WTC11 (cell line): ENCODE data around the gene TMPRSS13. TPM values are rescaled to one million over a fixed set of nuclear protein-coding genes. Genes with fewer than 3 reads are reported as not detected.

Experiments used
- ATAC-seq: fragments of 200-7000 bp; cut with Tn5 transposase; 2 replicates; pipeline ENCODE4 v1.10.0; 2021; ENCODE audit warnings: mild to moderate bottlenecking, moderate library complexity
- CTCF ChIA-PET: fragments of 300-600 bp; sonication (Branson Sonifier 250); formaldehyde crosslinking; loops from one replicate; lab custom pipeline; 2021; ENCODE audit warnings: antibody characterized with exemption; lab: Charles Lee
- POLR2A ChIA-PET: fragments of 350-600 bp; sonication (Branson Sonifier 250); formaldehyde crosslinking; loops from one replicate; lab custom pipeline; 2021; ENCODE audit warnings: antibody characterized with exemption; lab: Charles Lee
- DNase-seq: peaks from one replicate; pipeline ENCODE4 v3.0.0; 2021; ENCODE audit warnings: low spot score
- H3K27ac Mint-ChIP-seq: 2 replicates; pipeline ENCODE4 v1.8.0; 2021; ENCODE audit warnings: mixed read lengths
- H3K27me3 Mint-ChIP-seq: 2 replicates; pipeline ENCODE4 v1.8.0; 2021; ENCODE audit warnings: low read depth, mild to moderate bottlenecking, moderate library complexity, mixed read lengths
- H3K36me3 Mint-ChIP-seq: 2 replicates; pipeline ENCODE4 v1.8.0; 2021; ENCODE audit warnings: mixed read lengths
- H3K4me1 Mint-ChIP-seq: 2 replicates; pipeline ENCODE4 v1.8.0; 2022; ENCODE audit warnings: mixed read lengths
- H3K4me3 Mint-ChIP-seq: 2 replicates; pipeline ENCODE4 v1.8.0; 2021; ENCODE audit warnings: mild to moderate bottlenecking, moderate library complexity, mixed read lengths
- H3K9me3 Mint-ChIP-seq: 2 replicates; pipeline ENCODE4 v1.8.0; 2021; ENCODE audit warnings: mixed read lengths
- ARID4B ChIP-seq: sonication (generic); formaldehyde crosslinking; IDR thresholded peaks from 2 replicates; pipeline ENCODE4 v1.8.0; 2023; ENCODE audit warnings: missing genetic modification reagents, mild to moderate bottlenecking, borderline replicate concordance
- ATF1 ChIP-seq: sonication (generic); formaldehyde crosslinking; IDR thresholded peaks from 2 replicates; pipeline ENCODE4 v1.8.1; 2023; ENCODE audit warnings: mild to moderate bottlenecking, moderate library complexity, missing genetic modification reagents
- E2F1 ChIP-seq: sonication (generic); formaldehyde crosslinking; IDR thresholded peaks from 2 replicates; pipeline ENCODE4 v1.8.0; 2022; ENCODE audit warnings: mild to moderate bottlenecking, missing genetic modification reagents
- HMGXB4 ChIP-seq: sonication (generic); formaldehyde crosslinking; IDR thresholded peaks from 2 replicates; pipeline ENCODE4 v1.8.1; 2023; ENCODE audit warnings: mild to moderate bottlenecking, moderate library complexity, missing genetic modification reagents
- JUN ChIP-seq: sonication (generic); formaldehyde crosslinking; IDR thresholded peaks from 2 replicates; pipeline ENCODE4 v1.8.0; 2023; ENCODE audit warnings: mild to moderate bottlenecking, missing genetic modification reagents
- MAX ChIP-seq: sonication (generic); formaldehyde crosslinking; IDR thresholded peaks from 2 replicates; pipeline ENCODE4 v1.8.0; 2022; ENCODE audit warnings: mild to moderate bottlenecking, missing genetic modification reagents
- PRRX2 ChIP-seq: fragments of 250-450 bp; sonication (Bioruptor Pico); IDR thresholded peaks from 2 replicates; pipeline ENCODE4 v1.8.0; 2021; ENCODE audit warnings: mild to moderate bottlenecking
- ZNF232 ChIP-seq: sonication (generic); formaldehyde crosslinking; IDR thresholded peaks from 2 replicates; pipeline ENCODE4 v1.8.0; 2022; ENCODE audit warnings: mild to moderate bottlenecking, missing genetic modification reagents
- ZNF423 ChIP-seq: fragments of 250-450 bp; sonication (Bioruptor Pico); IDR thresholded peaks from 2 replicates; pipeline ENCODE4 v2.1.2; 2022; ENCODE audit warnings: mild to moderate bottlenecking, moderate library complexity
- total RNA-seq: library from RNA; stranded (reverse); gene quantifications from 3 replicates; pipeline ENCODE4 v1.2.3, GENCODE V29; 2021
- TF ChIP-seq, protein P1 (sequence below): fragments of 250-450 bp; sonication (Bioruptor Pico); IDR thresholded peaks from 2 replicates; pipeline ENCODE4 v1.9.0; 2021; ENCODE audit warnings: mild to moderate bottlenecking
- TF ChIP-seq, protein P2 (sequence below): sonication (generic); formaldehyde crosslinking; IDR thresholded peaks from 2 replicates; pipeline ENCODE4 v1.8.1; 2023; ENCODE audit warnings: mild to moderate bottlenecking, missing genetic modification reagents, moderate library complexity
- TF ChIP-seq, protein P3 (sequence below): sonication (generic); formaldehyde crosslinking; IDR thresholded peaks from 2 replicates; pipeline ENCODE4 v1.8.1; 2023; ENCODE audit warnings: mild to moderate bottlenecking, missing genetic modification reagents
- TF ChIP-seq, protein P4 (sequence below): fragments of 250-450 bp; sonication (Bioruptor Pico); IDR thresholded peaks from 2 replicates; pipeline ENCODE4 v2.1.2; 2022; ENCODE audit warnings: mild to moderate bottlenecking, moderate library complexity

TMPRSS13 gene
- total RNA-seq, 1 experiment from 2014 or later = 0.63 TPM

DNA sequence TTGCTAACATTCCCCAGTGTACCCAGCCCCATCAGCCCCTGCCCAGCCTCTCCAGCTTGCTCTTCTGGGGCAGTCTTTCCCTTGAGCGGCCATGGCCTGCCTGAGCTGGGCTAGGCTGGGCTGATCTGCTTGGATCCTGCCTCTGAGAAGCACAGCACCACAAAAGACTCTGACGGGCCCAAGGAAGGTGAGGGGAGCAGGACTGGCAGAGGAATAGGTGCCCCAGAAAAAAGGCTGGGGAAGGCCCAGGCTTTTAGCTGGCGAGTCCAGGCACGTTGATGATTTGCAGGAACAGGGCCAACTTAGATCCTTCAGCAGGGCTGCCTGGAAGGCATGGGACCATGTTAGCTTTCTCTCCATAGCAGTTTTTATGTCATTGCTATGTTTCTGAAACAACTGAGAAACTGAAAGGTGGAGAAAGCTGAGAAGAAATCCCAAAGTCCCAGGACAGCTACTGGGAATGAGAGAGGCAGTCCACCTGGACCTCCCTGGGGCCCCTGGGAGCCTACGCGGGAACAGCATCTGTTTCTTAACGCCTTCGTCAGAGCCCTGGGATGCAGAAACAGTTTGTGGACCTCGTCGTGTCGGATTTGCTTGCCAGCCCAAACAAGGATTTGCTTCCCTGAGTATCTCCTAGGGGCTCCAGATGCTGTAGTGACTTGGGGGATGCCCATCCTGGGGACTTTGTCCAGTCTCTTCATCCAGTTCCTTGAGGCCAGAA, 28.3 kb downstream of the TMPRSS13 start:
- ChIA-PET POLR2A (no interaction called here), CTCF (interaction anchor here (0.8 to 1.9 kb wide), 4 partner anchors 9 to 46 kb away, joined by 3 to 8 read pairs (median 4); no protein-coding TSS in a partner anchor)
- Mint-ChIP-seq H3K36me3 (no peaks in the 10 kb centered on the region), H3K4me1 (no peaks in the 10 kb centered on the region), H3K27ac (no peak overlapping the region), H3K27me3 (no peaks in the 10 kb centered on the region), H3K9me3 (no peaks in the 10 kb centered on the region), H3K4me3 (no peak overlapping the region)
- no peak for TF ChIP-seq JUN
- TF ChIP-seq, protein P1, sequence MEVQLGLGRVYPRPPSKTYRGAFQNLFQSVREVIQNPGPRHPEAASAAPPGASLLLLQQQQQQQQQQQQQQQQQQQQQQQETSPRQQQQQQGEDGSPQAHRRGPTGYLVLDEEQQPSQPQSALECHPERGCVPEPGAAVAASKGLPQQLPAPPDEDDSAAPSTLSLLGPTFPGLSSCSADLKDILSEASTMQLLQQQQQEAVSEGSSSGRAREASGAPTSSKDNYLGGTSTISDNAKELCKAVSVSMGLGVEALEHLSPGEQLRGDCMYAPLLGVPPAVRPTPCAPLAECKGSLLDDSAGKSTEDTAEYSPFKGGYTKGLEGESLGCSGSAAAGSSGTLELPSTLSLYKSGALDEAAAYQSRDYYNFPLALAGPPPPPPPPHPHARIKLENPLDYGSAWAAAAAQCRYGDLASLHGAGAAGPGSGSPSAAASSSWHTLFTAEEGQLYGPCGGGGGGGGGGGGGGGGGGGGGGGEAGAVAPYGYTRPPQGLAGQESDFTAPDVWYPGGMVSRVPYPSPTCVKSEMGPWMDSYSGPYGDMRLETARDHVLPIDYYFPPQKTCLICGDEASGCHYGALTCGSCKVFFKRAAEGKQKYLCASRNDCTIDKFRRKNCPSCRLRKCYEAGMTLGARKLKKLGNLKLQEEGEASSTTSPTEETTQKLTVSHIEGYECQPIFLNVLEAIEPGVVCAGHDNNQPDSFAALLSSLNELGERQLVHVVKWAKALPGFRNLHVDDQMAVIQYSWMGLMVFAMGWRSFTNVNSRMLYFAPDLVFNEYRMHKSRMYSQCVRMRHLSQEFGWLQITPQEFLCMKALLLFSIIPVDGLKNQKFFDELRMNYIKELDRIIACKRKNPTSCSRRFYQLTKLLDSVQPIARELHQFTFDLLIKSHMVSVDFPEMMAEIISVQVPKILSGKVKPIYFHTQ (CRISPR knock-in tag) = no peak
- no peak for DNase-seq
- no peak for ATAC-seq

DNA sequence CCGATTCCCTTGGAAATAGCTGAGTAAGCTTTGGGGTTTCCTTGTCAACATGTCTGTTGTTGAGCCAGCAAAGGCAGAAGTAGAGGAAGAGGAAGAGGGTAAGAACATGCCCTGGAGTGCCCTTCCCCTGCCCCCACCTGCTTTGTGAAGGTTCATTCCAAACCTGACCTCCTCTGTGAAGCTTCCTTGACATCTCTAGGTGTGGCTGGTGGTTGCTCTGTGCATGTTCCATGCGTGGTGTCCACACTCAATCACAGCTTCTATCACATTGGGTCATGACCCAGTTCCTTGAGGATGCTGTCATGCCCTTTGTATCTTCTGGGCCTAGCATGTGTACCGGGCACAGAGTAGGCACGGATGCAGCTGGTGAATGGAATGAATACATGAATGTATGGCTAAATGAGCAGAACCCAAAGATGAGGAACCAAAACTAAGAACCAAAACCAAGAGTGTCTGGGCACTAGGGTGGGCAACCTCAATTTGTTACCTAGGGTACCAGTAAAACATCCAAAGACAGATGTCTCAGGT, 29.0 kb downstream of the TMPRSS13 start:
- H3K4me1 Mint-ChIP-seq = no peaks in the 10 kb centered on the region
- H3K27me3 Mint-ChIP-seq = no peaks in the 10 kb centered on the region
- no peak overlapping the region for H3K27ac Mint-ChIP-seq
- ATAC-seq (no peak), DNase-seq (no peak)
- no peak overlapping the region for H3K4me3 Mint-ChIP-seq
- H3K9me3 Mint-ChIP-seq = no peaks in the 10 kb centered on the region
- H3K36me3 Mint-ChIP-seq = no peaks in the 10 kb centered on the region
- ChIA-PET POLR2A (no interaction called here), CTCF (interaction anchor here (1.1 to 1.9 kb wide), 3 partner anchors 9 to 47 kb away, joined by 3 to 8 read pairs (median 3); no protein-coding TSS in a partner anchor)
- TF ChIP-seq, protein P1 (CRISPR knock-in tag) = no peak
- TF ChIP-seq E2F1 (CRISPR knock-in tag) (no peak), ZNF423 (CRISPR knock-in tag) (no peak), PRRX2 (no peak), HMGXB4 (no peak), ARID4B (CRISPR knock-in tag) (no peak), ZNF232 (CRISPR knock-in tag) (no peak), ATF1 (CRISPR knock-in tag) (no peak), MAX (CRISPR knock-in tag) (no peak)
- TF ChIP-seq, protein P2, sequence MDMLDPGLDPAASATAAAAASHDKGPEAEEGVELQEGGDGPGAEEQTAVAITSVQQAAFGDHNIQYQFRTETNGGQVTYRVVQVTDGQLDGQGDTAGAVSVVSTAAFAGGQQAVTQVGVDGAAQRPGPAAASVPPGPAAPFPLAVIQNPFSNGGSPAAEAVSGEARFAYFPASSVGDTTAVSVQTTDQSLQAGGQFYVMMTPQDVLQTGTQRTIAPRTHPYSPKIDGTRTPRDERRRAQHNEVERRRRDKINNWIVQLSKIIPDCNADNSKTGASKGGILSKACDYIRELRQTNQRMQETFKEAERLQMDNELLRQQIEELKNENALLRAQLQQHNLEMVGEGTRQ (CRISPR knock-in tag) = no peak
- TF ChIP-seq, protein P3, sequence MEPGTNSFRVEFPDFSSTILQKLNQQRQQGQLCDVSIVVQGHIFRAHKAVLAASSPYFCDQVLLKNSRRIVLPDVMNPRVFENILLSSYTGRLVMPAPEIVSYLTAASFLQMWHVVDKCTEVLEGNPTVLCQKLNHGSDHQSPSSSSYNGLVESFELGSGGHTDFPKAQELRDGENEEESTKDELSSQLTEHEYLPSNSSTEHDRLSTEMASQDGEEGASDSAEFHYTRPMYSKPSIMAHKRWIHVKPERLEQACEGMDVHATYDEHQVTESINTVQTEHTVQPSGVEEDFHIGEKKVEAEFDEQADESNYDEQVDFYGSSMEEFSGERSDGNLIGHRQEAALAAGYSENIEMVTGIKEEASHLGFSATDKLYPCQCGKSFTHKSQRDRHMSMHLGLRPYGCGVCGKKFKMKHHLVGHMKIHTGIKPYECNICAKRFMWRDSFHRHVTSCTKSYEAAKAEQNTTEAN (CRISPR knock-in tag) = no peak
- TF ChIP-seq, protein P4, sequence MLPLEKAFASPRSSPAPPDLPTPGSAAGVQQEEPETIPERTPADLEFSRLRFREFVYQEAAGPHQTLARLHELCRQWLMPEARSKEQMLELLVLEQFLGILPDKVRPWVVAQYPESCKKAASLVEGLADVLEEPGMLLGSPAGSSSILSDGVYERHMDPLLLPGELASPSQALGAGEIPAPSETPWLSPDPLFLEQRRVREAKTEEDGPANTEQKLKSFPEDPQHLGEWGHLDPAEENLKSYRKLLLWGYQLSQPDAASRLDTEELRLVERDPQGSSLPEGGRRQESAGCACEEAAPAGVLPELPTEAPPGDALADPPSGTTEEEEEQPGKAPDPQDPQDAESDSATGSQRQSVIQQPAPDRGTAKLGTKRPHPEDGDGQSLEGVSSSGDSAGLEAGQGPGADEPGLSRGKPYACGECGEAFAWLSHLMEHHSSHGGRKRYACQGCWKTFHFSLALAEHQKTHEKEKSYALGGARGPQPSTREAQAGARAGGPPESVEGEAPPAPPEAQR (CRISPR knock-in tag) = no peak
